Renal cortical epithelial cell (primary cell): ENCODE data around the gene ATN1. TPM values are rescaled to one million over a fixed set of nuclear protein-coding genes. Genes with fewer than 3 reads are reported as not detected.
"Not testable (repeated sequence)": the region's sequence is repeated elsewhere in the genome, so short reads cannot be mapped to it uniquely, and the experiment has no call there.

Experiments
- DNase-seq: peaks from one replicate; pipeline ENCODE4 v3.0.0-alpha.2; 2011; ENCODE audit warnings: low read depth
- total RNA-seq: library from RNA; depleted of rRNA; stranded (reverse); fragments of >200 nt; gene quantifications from 2 replicates; pipeline ENCODE4 v1.2.3, GENCODE V29; 2014

The ATN1 gene
- total RNA-seq, 1 donor from 2014 or later = 29.4 TPM

- DNase-seq = peak; percentile 94
Measured at GRCh38 chr12:6904280-6905276, 23.2 kb upstream of the ATN1 start, which contains the start of gene LRRC23. LRRC23 (plus strand) TSS chr12:6904822; CDS start chr12:6905634, 812 bp downstream.

GRCh38 chr12:6905414-6906040, 22.2 kb upstream of the ATN1 start:
- DNase-seq = no peak

- not testable (repeated sequence) for DNase-seq
Measured at GRCh38 chr12:6908141-6908540, 19.6 kb upstream of the ATN1 start.

GRCh38 chr12:6909421-6910145, 18.2 kb upstream of the ATN1 start:
- DNase-seq = no peak

- DNase-seq = no peak
Measured at GRCh38 chr12:6912164-6912935, 15.4 kb upstream of the ATN1 start.

- DNase-seq = no peak
Measured at GRCh38 chr12:6914246-6914946, 13.4 kb upstream of the ATN1 start, which contains the start of gene ENO2. ENO2 (plus strand) TSS chr12:6914580; CDS start chr12:6915833, 1,253 bp downstream.

GRCh38 chr12:6914947-6915788, 12.6 kb upstream of the ATN1 start:
- no peak for DNase-seq

- DNase-seq = no peak
Measured at GRCh38 chr12:6915789-6916285, 11.9 kb upstream of the ATN1 start.

GRCh38 chr12:6916426-6917200, 11.1 kb upstream of the ATN1 start:
- no peak for DNase-seq

GRCh38 chr12:6917491-6918231, 10.1 kb upstream of the ATN1 start:
- DNase-seq = no peak

- DNase-seq = no peak
Measured at GRCh38 chr12:6919588-6919987, 8.2 kb upstream of the ATN1 start.

GRCh38 chr12:6921539-6921938, 6.2 kb upstream of the ATN1 start:
- no peak for DNase-seq

GRCh38 chr12:6921996-6922946, 5.5 kb upstream of the ATN1 start:
- peak; percentile 30 for DNase-seq

- no peak for DNase-seq
Measured at GRCh38 chr12:6923003-6923732, 4.6 kb upstream of the ATN1 start.

GRCh38 chr12:6923851-6924250, 3.9 kb upstream of the ATN1 start:
- DNase-seq = no peak

GRCh38 chr12:6925239-6925539, 2.6 kb upstream of the ATN1 start:
- DNase-seq = no peak
